HFF-Myc (cell line): ENCODE measurements around the gene VPS52.

Experiments
- DNase-seq: peaks from one replicate; pipeline ENCODE4 v3.0.0-alpha.2; 2011; ENCODE audit warnings: low read depth; ENCODE audit errors: extremely low read depth
- H3K4me3 ChIP-seq: replicated peaks from 2 replicates; pipeline ENCODE4 v1.5.1; 2011; ENCODE audit warnings: low read depth, mild to moderate bottlenecking, control low read depth, low read length
- CTCF ChIP-seq: IDR thresholded peaks from 2 replicates; pipeline ENCODE4 v1.5.1; 2012; ENCODE audit warnings: mild to moderate bottlenecking, low read depth, low read length, control low read depth; ENCODE audit errors: missing control alignments

Gene VPS52

GRCh38 chr6:33295621-33296369 lies 24.1 kb upstream of the VPS52 start:
- H3K4me3 ChIP-seq = no peak overlapping the region
- TF ChIP-seq CTCF = no peak
- DNase-seq = no peak

GRCh38 chr6:33294086-33294823 lies 22.6 kb upstream of the VPS52 start:
- H3K4me3 ChIP-seq = no peak overlapping the region
- TF ChIP-seq CTCF = no peak
- no peak for DNase-seq

- no peak overlapping the region for H3K4me3 ChIP-seq
- TF ChIP-seq CTCF = no peak
- no peak for DNase-seq
These were observed 21.5 kb upstream of the VPS52 start for GRCh38 chr6:33292996-33293682.

GRCh38 chr6:33290459-33290858 lies 18.8 kb upstream of the VPS52 start:
- no peak for TF ChIP-seq CTCF
- H3K4me3 ChIP-seq = peak overlapping the region; percentile 77
- no peak for DNase-seq

GRCh38 chr6:33289784-33290315 lies 18.2 kb upstream of the VPS52 start:
- TF ChIP-seq CTCF = no peak
- H3K4me3 ChIP-seq = peak overlapping the region; percentile 77
- DNase-seq = no peak

GRCh38 chr6:33288921-33289783 lies 17.5 kb upstream of the VPS52 start, which contains the start of the genes PFDN6 and WDR46:
Gene PFDN6, plus strand, starts transcription at chr6:33289601. Its CDS starts 256 bp downstream, at chr6:33289857.
Gene WDR46, minus strand, starts transcription at chr6:33289239. Its CDS starts 69 bp downstream, at chr6:33289170.
- TF ChIP-seq CTCF = no peak
- DNase-seq = peak; percentile 73

More at GRCh38 chr6:33288921-33289783, 17.5 kb upstream of the VPS52 start, which contains the start of the genes PFDN6 and WDR46:
- peak within 1 kb of the TSS; percentile 77 for H3K4me3 ChIP-seq
